K562 (cell line): ENCODE data around the gene KRT222. TPM values are rescaled to one million over a fixed set of nuclear protein-coding genes. Genes with fewer than 3 reads are reported as not detected.

ENCODE experiments used
- ATAC-seq: fragments of 200-7000 bp; cut with Tn5 transposase; 3 replicates; pipeline ENCODE4 v1.9.1; 2020; ENCODE audit warnings: moderate library complexity
- BruUV-seq: library from RNA; stranded (reverse); fragments of 400-500 nt; replicated peaks from 2 replicates; lab custom pipeline; 2021; lab: Mats Ljungman, UMichigan
- CTCF ChIA-PET: fragments of 300-600 bp; formaldehyde crosslinking; extraction: SDS; loops from one replicate; lab custom pipeline; 2021; ENCODE audit warnings: low intra/inter-chr PET ratio; lab: Yijun Ruan, JAX
- POLR2A ChIA-PET: fragments of 300-600, 350-650 bp; sonication (Branson Sonifier 250); formaldehyde crosslinking; extraction: SDS; loops from one replicate; lab custom pipeline; 2021; ENCODE audit warnings: antibody characterized with exemption, inconsistent platforms; lab: Yijun Ruan, JAX
- DNase-seq, 4 experiments: peaks; one replicate each; pipeline versions ENCODE4 v3.0.0 to v3.0.0-alpha.2; 2011 to 2018; ENCODE audit warnings: low spot score in 3 of 4, mixed read lengths in 3 of 4; ENCODE audit errors: extremely low read depth in 1 of 4
- FAIRE-seq: peaks from 2 replicates; lab custom pipeline; 2011; peaks lifted over from hg19 to GRCh38; lab: Jason Lieb, UNC
- H2AFZ ChIP-seq: 2 replicates; pipeline ENCODE4 v1.6.0; 2011; ENCODE audit warnings: low read depth, low read length, control low read depth, inconsistent platforms
- H3K27ac ChIP-seq: fragments of 200-600 bp; 3 replicates; pipeline ENCODE4 v1.8.0; 2011; ENCODE audit warnings: low read depth, mild to moderate bottlenecking, control low read depth, inconsistent platforms, low read length, moderate library complexity, mixed read lengths; ENCODE audit errors: extremely low read depth
- H3K27me3 ChIP-seq, 2 experiments: fragments of 300-600 bp in 1 of 2; 2 replicates in 1 of 2; 3 replicates in 1 of 2; pipeline versions ENCODE4 v1.6.0 to v1.8.0; 2011; ENCODE audit warnings: inconsistent platforms in 2 of 2, low read length in 2 of 2, mild to moderate bottlenecking in 1 of 2, mixed read lengths in 1 of 2, moderate library complexity in 1 of 2; ENCODE audit not compliant: control insufficient read depth in 2 of 2, insufficient read depth in 2 of 2
- H3K36me3 ChIP-seq: fragments of 300-600 bp; 3 replicates; pipeline ENCODE4 v1.8.0; 2011; ENCODE audit warnings: mild to moderate bottlenecking, low read length, inconsistent platforms; ENCODE audit not compliant: control insufficient read depth, insufficient read depth
- H3K4me1 ChIP-seq, 2 experiments: fragments of 200-600 bp in 1 of 2; replicated peaks in 1 of 2; 2 replicates in 1 of 2; 3 replicates in 1 of 2; pipeline versions ENCODE4 v1.5.1 to v1.8.0; 2011; ENCODE audit warnings: inconsistent platforms in 2 of 2, low read length in 2 of 2, mild to moderate bottlenecking in 1 of 2, mixed read lengths in 1 of 2, moderate library complexity in 1 of 2; ENCODE audit not compliant: control insufficient read depth in 2 of 2, insufficient read depth in 2 of 2
- H3K4me2 ChIP-seq: 2 replicates; pipeline ENCODE4 v1.6.1; 2011; ENCODE audit warnings: low read length, control low read depth, inconsistent platforms, mixed read lengths; ENCODE audit not compliant: insufficient read depth
- H3K4me3 ChIP-seq: fragments of 200-600 bp; sonication (generic), shearing (Covaris generic); 2 replicates; pipeline ENCODE4 v1.5.1; 2016; ENCODE audit warnings: control low read depth, inconsistent platforms
- H3K79me2 ChIP-seq: fragments of 200-600 bp; 3 replicates; pipeline ENCODE4 v1.8.0; 2011; ENCODE audit warnings: low read length, inconsistent platforms; ENCODE audit not compliant: control insufficient read depth, insufficient read depth
- H3K9ac ChIP-seq, 2 experiments: 2 replicates each; pipeline versions ENCODE4 v1.6.0 to v1.6.1; 2011; ENCODE audit warnings: low read depth in 2 of 2, low read length in 2 of 2, control low read depth in 1 of 2, inconsistent platforms in 1 of 2, mild to moderate bottlenecking in 1 of 2, mixed read lengths in 1 of 2; ENCODE audit not compliant: insufficient read depth in 1 of 2
- H3K9me1 ChIP-seq: one replicate; pipeline ENCODE4 v1.6.0; 2011; ENCODE audit warnings: inconsistent platforms, mild to moderate bottlenecking, low read length, moderate library complexity; ENCODE audit not compliant: control insufficient read depth, insufficient read depth
- H3K9me3 ChIP-seq: replicated peaks from 2 replicates; pipeline ENCODE4 v1.5.1; 2011; ENCODE audit warnings: low read depth, low read length, inconsistent platforms; ENCODE audit not compliant: control insufficient read depth, insufficient read depth
- H4K20me1 ChIP-seq: replicated peaks from 2 replicates; pipeline ENCODE4 v1.6.1; 2011; ENCODE audit warnings: low read length, inconsistent platforms, mixed read lengths; ENCODE audit not compliant: control insufficient read depth, insufficient read depth
- CTCF ChIP-seq, 3 experiments: IDR thresholded peaks in 2 of 3; conservative IDR thresholded peaks in 1 of 3; 2 replicates each; pipeline ENCODE4 v1.5.1; 2011 to 2012; ENCODE audit warnings: low read length in 3 of 3, mild to moderate bottlenecking in 3 of 3, control low read depth in 2 of 3, improper control_type of control experiment in 1 of 3, inconsistent platforms in 1 of 3, low read depth in 1 of 3, mixed read lengths in 1 of 3, moderate library complexity in 1 of 3; ENCODE audit not compliant: insufficient read depth in 2 of 3
- ELF4 ChIP-seq: fragments of 450-650 bp; formaldehyde crosslinking; IDR thresholded peaks from 2 replicates; pipeline ENCODE4 v1.4.0; 2022; ENCODE audit warnings: missing genetic modification characterization
- ESRRB ChIP-seq: fragments of 250-450 bp; sonication (Bioruptor Pico); IDR thresholded peaks from 2 replicates; pipeline ENCODE4 v1.5.0; 2020; ENCODE audit warnings: mild to moderate bottlenecking, moderate library complexity, borderline replicate concordance
- MEF2D ChIP-seq: conservative IDR thresholded peaks from 2 replicates; pipeline ENCODE4 v1.6.1; 2016; ENCODE audit warnings: low read depth, missing genetic modification characterization, missing compliant biosample characterization
- MTA3 ChIP-seq: fragments of 450-650 bp; formaldehyde crosslinking; IDR thresholded peaks from 2 replicates; pipeline ENCODE4 v1.6.1; 2017; ENCODE audit warnings: mild to moderate bottlenecking, borderline replicate concordance
- RFX1 ChIP-seq: fragments of 450-650 bp; IDR thresholded peaks from 2 replicates; pipeline ENCODE4 v1.6.1; 2016; ENCODE audit warnings: mild to moderate bottlenecking, moderate library complexity
- RFX5 ChIP-seq: IDR thresholded peaks from 2 replicates; pipeline ENCODE4 v1.6.1; 2011; ENCODE audit warnings: low read depth, mild to moderate bottlenecking, improper control_type of control experiment, low read length
- SAFB ChIP-seq: fragments of 200-400 bp; formaldehyde crosslinking; IDR thresholded peaks from 2 replicates; pipeline ENCODE4 v1.6.1; 2017; ENCODE audit warnings: low read depth, low read length, borderline replicate concordance
- TCF7 ChIP-seq: sonication (generic); IDR thresholded peaks from 2 replicates; pipeline ENCODE4 v1.6.1; 2016; ENCODE audit warnings: antibody characterized with exemption, borderline replicate concordance
- TEAD1 ChIP-seq, 2 experiments: fragments of 450-650 bp in 1 of 2; sonication (generic) in 1 of 2; formaldehyde crosslinking; IDR thresholded peaks; 2 replicates each; pipeline versions ENCODE4 v1.4.0 to v1.8.0; 2020 to 2022; ENCODE audit warnings: mild to moderate bottlenecking in 2 of 2, missing genetic modification reagents in 1 of 2
- TFE3 ChIP-seq: fragments of 450-650 bp; formaldehyde crosslinking; IDR thresholded peaks from 2 replicates; pipeline ENCODE4 v1.4.0; 2020; ENCODE audit warnings: mild to moderate bottlenecking, mixed read lengths
- ZC3H4 ChIP-seq: sonication (generic); formaldehyde crosslinking; IDR thresholded peaks from 2 replicates; pipeline ENCODE4 v1.9.0; 2021; ENCODE audit warnings: missing genetic modification reagents, borderline replicate concordance
- ZNF140 ChIP-seq: fragments of 250-450 bp; sonication (Bioruptor Pico); IDR thresholded peaks from 2 replicates; pipeline ENCODE4 v1.8.0; 2021; ENCODE audit warnings: moderate library complexity, mild to moderate bottlenecking, inconsistent platforms
- ZNF143 ChIP-seq: sonication (generic); formaldehyde crosslinking; IDR thresholded peaks from 2 replicates; pipeline ENCODE4 v1.9.0; 2022; ENCODE audit warnings: mild to moderate bottlenecking, missing genetic modification reagents
- ZNF217 ChIP-seq: sonication (generic); formaldehyde crosslinking; IDR thresholded peaks from 2 replicates; pipeline ENCODE4 v1.8.0; 2022; ENCODE audit warnings: mild to moderate bottlenecking, missing genetic modification reagents
- ZNF263 ChIP-seq: sonication (generic); formaldehyde crosslinking; IDR thresholded peaks from 2 replicates; pipeline ENCODE4 v1.8.0; 2022; ENCODE audit warnings: mild to moderate bottlenecking, missing genetic modification reagents, borderline replicate concordance
- WGBS: fragments of 100-300 bp; shearing (Covaris generic); methylation state at CpG from one replicate; pipeline ENCODE4 v1.1.6; 2016; ENCODE audit warnings: low coverage, mixed read lengths; ENCODE audit not compliant: insufficient coverage; ENCODE audit errors: missing lambda C conversion rate; 5-methylcytosine and 5-hydroxymethylcytosine counted together
- in situ Hi-C: fragments of 300-500 bp; cut with MboI; formaldehyde crosslinking; loops from 4 replicates; pipeline ENCODE4 v1.15.0; 2018; ENCODE audit warnings: inconsistent platforms, mixed read lengths
- intact Hi-C: fragments of 100-400 bp; cut with micrococcal nuclease; formaldehyde crosslinking; loops from 2 replicates; pipeline ENCODE4 v1.14.2; 2022
- polyA plus RNA-seq, 8 experiments: library from polyadenylated mRNA; depleted of rRNA in 4 of 8; stranded (reverse) in 5 of 8; unstranded in 3 of 8; fragments of >200 nt; fragmentation: Nextera tagmentation in 2 of 8; fragmentation: Illumina TruSeq in 1 of 8; extraction: Ambion mirVana in 2 of 8; extraction: Trizol in 1 of 8; gene quantifications; 2 replicates each; pipeline versions ENCODE4 v1.2.1 to v1.2.3, GENCODE V29; 2011 to 2014; ENCODE audit warnings: inconsistent platforms in 1 of 8, missing spikeins in 1 of 8
- total RNA-seq, 7 experiments: library from RNA; depleted of rRNA in 6 of 7; stranded (reverse); fragments of >200 nt in 6 of 7; fragmentation: Illumina TruSeq in 2 of 7; extraction: Trizol in 2 of 7; gene quantifications; 2 replicates each; pipeline versions ENCODE4 v1.2.1 to v1.2.3, GENCODE V29; 2011 to 2021; ENCODE audit warnings: low replicate concordance in 1 of 7
- TF ChIP-seq, protein P1 (sequence below): sonication (generic); formaldehyde crosslinking; IDR thresholded peaks from 2 replicates; pipeline ENCODE4 v1.8.0; 2022; ENCODE audit warnings: mild to moderate bottlenecking, missing genetic modification reagents

KRT222 gene
- total and polyA plus RNA-seq, 9 of the 15 experiments (the other 6 are each of a cell fraction or from before 2014, with no cell fraction given): 0.03 to 0.11 (median 0.05) TPM; not detected in 5

DNA sequence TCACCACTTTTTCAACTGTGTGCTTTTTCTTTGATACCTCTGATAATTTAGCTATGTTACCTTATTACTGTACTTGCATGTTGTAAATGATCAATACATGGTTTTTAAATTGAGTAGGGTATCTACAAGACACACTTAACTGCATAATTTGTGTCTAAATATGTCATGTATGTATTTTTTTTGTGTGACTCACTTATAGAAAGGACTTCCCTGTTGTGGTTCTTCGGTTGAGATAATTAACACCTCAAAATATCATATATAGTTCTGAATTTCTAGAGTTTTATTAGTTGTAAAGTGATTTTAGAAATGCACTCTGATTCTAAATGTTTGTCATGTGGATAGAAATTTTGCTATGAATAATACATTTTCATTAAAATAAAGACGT, 14.5 kb upstream of the KRT222 start (continued):
- TF ChIP-seq MTA3 (no peak), ZNF143 (CRISPR knock-in tag) (no peak), RFX5 (no peak), ZNF140 (CRISPR knock-in tag) (no peak), MEF2D (tag) (no peak), ELF4 (CRISPR knock-in tag) (no peak)
- TF ChIP-seq, protein P1, sequence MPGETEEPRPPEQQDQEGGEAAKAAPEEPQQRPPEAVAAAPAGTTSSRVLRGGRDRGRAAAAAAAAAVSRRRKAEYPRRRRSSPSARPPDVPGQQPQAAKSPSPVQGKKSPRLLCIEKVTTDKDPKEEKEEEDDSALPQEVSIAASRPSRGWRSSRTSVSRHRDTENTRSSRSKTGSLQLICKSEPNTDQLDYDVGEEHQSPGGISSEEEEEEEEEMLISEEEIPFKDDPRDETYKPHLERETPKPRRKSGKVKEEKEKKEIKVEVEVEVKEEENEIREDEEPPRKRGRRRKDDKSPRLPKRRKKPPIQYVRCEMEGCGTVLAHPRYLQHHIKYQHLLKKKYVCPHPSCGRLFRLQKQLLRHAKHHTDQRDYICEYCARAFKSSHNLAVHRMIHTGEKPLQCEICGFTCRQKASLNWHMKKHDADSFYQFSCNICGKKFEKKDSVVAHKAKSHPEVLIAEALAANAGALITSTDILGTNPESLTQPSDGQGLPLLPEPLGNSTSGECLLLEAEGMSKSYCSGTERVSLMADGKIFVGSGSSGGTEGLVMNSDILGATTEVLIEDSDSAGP (CRISPR knock-in tag): no peak

GRCh38 chr17:40678902-40679522, 14.0 kb upstream of the KRT222 start:
- CTCF ChIA-PET: no interaction called here
- Histone ChIP-seq H2AFZ (no peak overlapping the region), H3K9ac (no peak overlapping the region), H3K36me3 (no peaks in the 10 kb centered on the region), H3K4me2 (no peak overlapping the region), H3K4me3 (no peak overlapping the region), H4K20me1 (no peaks in the 10 kb centered on the region), H3K79me2 (no peaks in the 10 kb centered on the region), H3K27ac (no peak overlapping the region), H3K27me3 (peaks cover 22 to 35% of the 10 kb centered on the region in 2 experiments), H3K4me1 (no peaks in the 10 kb centered on the region), H3K9me3 (no peaks in the 10 kb centered on the region), H3K9me1 (no peaks in the 10 kb centered on the region)
- 7% methylated on average over 4 of the region's 4 CpGs for WGBS
- BruUV-seq: no TSS peak
- intact Hi-C loops (no loop called here), in situ Hi-C loops (no loop called here)
- no peak for DNase-seq
- no peak for ATAC-seq
- POLR2A ChIA-PET: no interaction called here
- FAIRE-seq: peak; percentile 32
- TF ChIP-seq SAFB (no peak), TFE3 (CRISPR knock-in tag) (no peak), CTCF (IDR thresholded peaks at IDR 0.05 in 2 of 3, conservative IDR thresholded peaks at IDR 0.05 in 1 of 3; ENCODE audit: insufficient read depth in 2 of 3, low read depth in 1 of 3, low read length in 3 of 3) (no peak), ESRRB (CRISPR knock-in tag) (no peak), ZNF217 (CRISPR knock-in tag) (no peak), ZC3H4 (CRISPR knock-in tag) (no peak), TEAD1 (CRISPR knock-in tag; IDR thresholded peaks at IDR 0.05) (no peak), TCF7 (no peak), RFX1 (no peak), ZNF263 (CRISPR knock-in tag) (no peak)
